Measurements from ENCODE around the gene ZP4.
"Not testable (repeated sequence)": the region's sequence is repeated elsewhere in the genome, so short reads cannot be mapped to it uniquely, and the experiment has no call there.

ZP4 gene

DNA sequence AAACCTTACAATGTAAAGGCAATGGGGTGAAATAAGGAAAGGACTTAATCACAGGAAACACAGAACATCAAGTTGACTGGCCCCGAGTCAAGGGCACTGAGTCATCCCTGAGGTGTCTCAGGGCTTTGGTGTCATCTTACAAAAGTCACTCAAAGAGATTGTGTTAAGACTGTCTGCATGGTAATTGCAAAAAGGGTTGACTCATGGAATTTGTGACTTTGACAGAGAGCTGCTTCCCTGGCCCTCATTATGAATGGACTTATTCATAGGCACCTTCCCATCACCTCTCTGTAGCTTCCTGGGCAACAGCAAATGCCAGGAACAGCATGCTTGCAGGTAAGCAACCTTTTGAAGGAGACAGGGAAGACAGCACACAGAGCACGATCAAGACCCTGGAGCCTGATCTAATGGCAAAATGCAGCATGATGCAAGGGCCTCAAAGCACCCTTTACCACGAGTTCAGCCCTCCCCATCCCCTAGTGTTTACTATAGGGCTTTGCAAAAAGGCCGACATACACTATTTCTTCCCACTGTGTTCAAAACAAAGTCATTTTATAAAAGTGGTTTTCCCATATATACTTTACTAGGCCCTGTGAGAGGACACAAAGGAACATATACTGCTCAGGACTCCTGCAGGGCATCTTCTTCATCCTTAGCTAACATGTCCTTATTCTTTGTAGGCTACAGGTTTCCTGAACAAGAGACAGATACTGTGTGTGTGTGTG lies 17.1 kb downstream of the ZP4 start:
- DNase-seq: peak in 1 of 2 experiments; percentile 17

- no peak for DNase-seq
Measured at GRCh38 chr1:237868817-237869600, 21.7 kb downstream of the ZP4 start.

DNA sequence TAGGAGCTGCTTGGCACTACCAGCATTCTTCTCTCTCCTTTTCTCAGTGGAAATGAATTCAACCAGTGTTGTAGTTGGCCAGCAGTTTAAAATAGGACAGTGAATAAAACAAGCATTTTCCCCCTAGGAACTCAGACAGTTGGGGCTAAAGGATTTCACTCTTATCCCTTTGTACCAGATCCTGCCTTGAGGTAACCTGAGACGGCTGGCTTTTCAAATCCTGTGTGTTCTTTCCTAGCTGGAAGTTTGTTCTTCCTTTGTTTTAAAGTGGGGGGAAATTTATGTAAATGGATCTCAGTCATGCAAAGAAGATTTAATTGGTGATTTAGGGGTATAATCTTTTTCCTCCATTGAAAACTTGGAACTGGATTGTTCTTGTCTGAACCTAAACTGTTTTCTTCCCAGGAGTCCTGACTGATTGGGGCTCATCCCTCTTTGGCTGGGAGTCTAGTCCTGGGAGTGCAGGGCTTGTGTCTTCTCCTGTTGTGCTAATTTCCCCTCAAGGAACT lies 23.3 kb downstream of the ZP4 start:
- no peak for DNase-seq

GRCh38 chr1:237864338-237865244 lies 26.1 kb downstream of the ZP4 start:
- DNase-seq: peak; percentile 39 to 41

GRCh38 chr1:237863234-237863633 lies 27.5 kb downstream of the ZP4 start:
- no peak for DNase-seq

- DNase-seq: no peak
Measured at GRCh38 chr1:237861944-237862343, 28.8 kb downstream of the ZP4 start.

DNA sequence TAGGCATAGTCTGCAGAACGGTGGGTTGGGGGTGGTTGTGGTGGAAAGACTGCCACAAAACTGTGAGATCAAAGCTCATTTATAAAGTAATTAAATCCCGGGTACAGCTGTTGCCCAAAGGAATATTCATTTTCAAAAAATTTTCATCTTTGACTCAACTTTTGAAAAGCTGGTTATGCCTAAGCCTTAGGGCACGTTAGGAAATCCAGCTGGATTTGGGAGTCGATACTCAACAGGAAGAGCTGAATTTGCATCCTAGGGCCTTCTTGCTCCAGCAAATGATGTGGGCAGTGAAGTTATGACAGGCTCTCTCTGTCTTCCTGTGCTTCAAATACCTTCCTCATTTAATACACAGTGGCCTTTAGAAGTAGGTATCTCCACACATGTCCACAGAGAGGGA lies 31.7 kb downstream of the ZP4 start:
- no peak for DNase-seq

DNA sequence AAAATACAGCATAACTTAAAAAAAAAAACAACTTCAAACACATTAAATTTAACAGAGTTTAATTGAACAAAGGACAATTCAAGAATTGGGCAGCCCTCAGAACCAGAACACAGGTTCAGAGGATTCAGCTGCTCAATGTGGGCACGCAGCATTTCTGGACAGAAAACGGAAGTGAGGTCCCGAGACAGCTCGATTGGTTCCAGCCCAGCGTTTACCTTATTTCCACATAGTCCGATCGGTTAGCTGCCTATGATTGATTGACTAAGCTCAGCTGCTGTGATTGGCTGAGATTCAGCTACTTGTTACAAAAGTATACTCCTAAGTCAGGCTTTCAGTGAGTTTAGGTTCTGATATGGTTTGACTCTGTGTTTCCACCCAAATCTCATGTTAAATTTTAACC lies 33.3 kb downstream of the ZP4 start:
- DNase-seq: no peak

DNA sequence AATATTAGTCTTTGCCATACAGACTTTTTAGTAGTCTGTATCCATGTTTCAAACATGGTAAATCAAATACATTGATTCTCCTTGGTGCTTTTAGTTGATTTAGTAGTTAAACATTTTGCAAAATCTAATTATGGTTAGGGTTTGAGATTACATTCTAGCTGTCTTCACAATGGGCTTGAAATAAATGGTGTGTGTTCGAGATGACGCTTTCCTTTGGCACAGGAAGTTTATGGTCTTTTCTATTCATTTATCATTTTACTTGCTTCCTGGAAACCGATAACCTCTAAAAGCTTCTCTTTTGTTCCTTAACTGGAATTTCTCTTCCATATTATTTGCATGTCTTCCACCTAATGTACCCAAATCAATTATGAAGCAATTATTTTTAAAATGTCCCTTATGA lies 38.4 kb downstream of the ZP4 start:
- DNase-seq: no peak

DNA sequence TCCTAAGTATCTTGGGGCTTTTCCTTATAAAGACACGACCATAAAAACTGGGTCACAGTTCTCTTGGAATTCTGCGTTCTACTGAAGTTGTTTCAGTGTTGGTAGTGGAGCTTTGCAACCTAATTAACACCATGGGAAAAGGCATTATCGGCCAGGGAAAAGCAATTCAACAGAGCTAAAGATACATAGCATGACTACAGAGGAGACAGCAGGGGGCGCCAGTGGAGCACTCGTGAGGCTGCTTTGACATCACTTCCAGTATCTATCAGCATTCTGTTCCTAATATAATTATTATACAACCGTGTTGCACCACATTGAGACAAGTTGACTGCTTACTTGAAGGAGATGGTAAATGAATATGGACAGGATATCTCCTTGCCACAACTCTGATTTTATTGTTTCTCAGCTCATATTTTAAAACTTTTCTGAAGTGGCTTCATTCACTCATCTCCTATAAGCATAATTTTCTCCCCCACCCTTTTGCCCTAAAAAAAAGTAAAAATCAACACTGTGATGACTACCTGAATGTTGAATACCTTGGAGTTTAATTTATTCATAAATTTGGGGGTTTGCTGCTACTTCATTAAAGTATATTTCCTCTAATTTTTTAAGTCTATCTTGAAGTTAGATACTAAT lies 39.4 kb downstream of the ZP4 start:
- DNase-seq: peak in 1 of 2 experiments; percentile 27

GRCh38 chr1:237843516-237843915 lies 47.2 kb downstream of the ZP4 start:
- not testable (repeated sequence) for DNase-seq

- DNase-seq: no peak
Measured at GRCh38 chr1:237841485-237841884, 49.2 kb downstream of the ZP4 start.

GRCh38 chr1:237838904-237839534 lies 51.7 kb downstream of the ZP4 start:
- no peak for DNase-seq

- DNase-seq: no peak
Measured at GRCh38 chr1:237838320-237838719, 52.4 kb downstream of the ZP4 start.

DNA sequence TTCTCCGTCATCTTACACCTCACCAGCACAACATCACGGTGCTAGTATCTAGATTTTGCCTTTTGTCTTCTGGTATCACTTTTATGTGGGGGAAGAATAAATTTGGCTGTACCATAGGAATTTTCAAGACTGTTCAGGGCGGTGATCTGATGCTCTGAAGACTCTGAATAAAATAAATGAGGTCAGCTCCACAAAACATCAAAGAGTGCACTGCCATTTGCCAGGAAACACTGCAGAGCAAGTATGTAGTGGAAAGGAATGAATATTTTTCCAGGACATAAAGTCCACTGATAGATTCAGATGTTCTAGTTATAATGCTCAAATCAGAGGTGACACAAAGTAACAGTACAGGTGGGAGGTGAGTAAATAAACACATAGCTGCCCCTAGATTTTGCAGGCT lies 56.3 kb downstream of the ZP4 start:
- DNase-seq: no peak

DNA sequence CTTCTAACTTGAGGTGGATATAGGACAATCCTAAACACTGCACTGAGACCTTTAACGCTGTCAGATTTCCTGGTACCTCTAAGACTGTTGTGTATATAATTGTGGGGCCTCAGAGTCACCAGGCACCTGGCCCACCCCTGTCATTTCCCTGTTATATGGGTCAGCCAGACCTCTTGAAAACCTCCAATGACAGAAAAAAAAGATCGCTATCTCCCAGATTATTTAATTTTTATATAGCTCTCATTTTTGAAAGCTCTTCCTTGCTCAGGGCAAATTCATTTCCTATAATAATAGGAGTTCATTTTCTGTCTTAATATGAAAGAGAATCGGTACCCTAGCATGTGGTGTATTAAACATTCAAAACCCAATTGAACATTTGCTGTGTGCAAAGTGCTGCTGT lies 56.7 kb downstream of the ZP4 start:
- DNase-seq: no peak

DNA sequence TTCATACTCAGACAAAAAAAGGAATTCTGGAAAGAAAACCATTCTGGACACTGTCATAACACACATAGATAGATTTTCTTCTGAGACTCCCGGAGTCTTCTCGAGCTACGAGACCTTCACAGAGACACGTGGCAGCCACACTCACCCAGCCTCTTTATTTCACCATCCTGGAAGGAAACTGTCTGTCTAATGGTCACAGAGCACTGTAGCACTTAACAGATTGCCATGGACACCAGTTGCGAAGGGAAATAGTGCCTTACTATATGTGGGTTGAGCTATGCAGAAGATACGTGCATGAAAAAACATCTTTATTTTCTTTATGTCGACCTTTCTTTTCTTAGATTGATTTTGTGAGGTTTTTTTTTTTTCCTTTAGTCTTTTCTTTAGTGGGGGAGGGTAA lies 57.9 kb downstream of the ZP4 start:
- no peak for DNase-seq
